Astrocyte (in vitro differentiated cells and primary cell): ENCODE data around the gene LRRFIP1. TPM values are rescaled to one million over a fixed set of nuclear protein-coding genes. Genes with fewer than 3 reads are reported as not detected.

ENCODE experiments used
- DNase-seq: peaks from one replicate; pipeline ENCODE4 v3.0.0-alpha.2; 2010; ENCODE audit warnings: low read depth
- FAIRE-seq: peaks from 2 replicates; lab custom pipeline; 2011; peaks lifted over from hg19 to GRCh38; lab: Jason Lieb, UNC
- H2AFZ ChIP-seq: 2 replicates; pipeline ENCODE4 v1.6.0; 2012; ENCODE audit warnings: low read depth, low read length, inconsistent platforms
- H3K27ac ChIP-seq: 2 replicates; pipeline ENCODE4 v1.5.1; 2011; ENCODE audit warnings: low read depth, low read length, inconsistent platforms
- H3K27me3 ChIP-seq: 2 replicates; pipeline ENCODE4 v1.6.0; 2011; ENCODE audit warnings: low read length, inconsistent platforms; ENCODE audit not compliant: insufficient read depth
- H3K36me3 ChIP-seq: 2 replicates; pipeline ENCODE4 v1.5.1; 2011; ENCODE audit warnings: low read length, inconsistent platforms; ENCODE audit not compliant: insufficient read depth
- H3K4me1 ChIP-seq: 2 replicates; pipeline ENCODE4 v1.5.1; 2011; ENCODE audit warnings: low read length, inconsistent platforms; ENCODE audit not compliant: insufficient read depth
- H3K4me2 ChIP-seq: 2 replicates; pipeline ENCODE4 v1.6.0; 2012; ENCODE audit warnings: low read length, inconsistent platforms
- H3K4me3 ChIP-seq: 2 replicates; pipeline ENCODE4 v1.5.1; 2011; ENCODE audit warnings: low read depth, mild to moderate bottlenecking, low read length, inconsistent platforms; ENCODE audit not compliant: insufficient read depth
- H3K79me2 ChIP-seq: 2 replicates; pipeline ENCODE4 v1.6.0; 2012; ENCODE audit warnings: mild to moderate bottlenecking, low read length, inconsistent platforms; ENCODE audit not compliant: insufficient read depth
- H3K9ac ChIP-seq: 2 replicates; pipeline ENCODE4 v1.6.0; 2012; ENCODE audit warnings: mild to moderate bottlenecking, low read length, inconsistent platforms
- H3K9me3 ChIP-seq: 2 replicates; pipeline ENCODE4 v1.5.1; 2012; ENCODE audit warnings: low read depth, mild to moderate bottlenecking, low read length, inconsistent platforms; ENCODE audit not compliant: insufficient read depth
- H4K20me1 ChIP-seq: 2 replicates; pipeline ENCODE4 v1.6.0; 2012; ENCODE audit warnings: low read length, inconsistent platforms; ENCODE audit not compliant: insufficient read depth
- H3K27ac Mint-ChIP-seq: one replicate; pipeline ENCODE4 v1.8.0; 2021; ENCODE audit warnings: mild to moderate bottlenecking, mixed read lengths; ENCODE audit not compliant: unreplicated experiment
- H3K27me3 Mint-ChIP-seq: one replicate; pipeline ENCODE4 v1.8.0; 2021; ENCODE audit warnings: low read depth, mixed read lengths; ENCODE audit not compliant: unreplicated experiment
- H3K36me3 Mint-ChIP-seq: one replicate; pipeline ENCODE4 v1.8.0; 2021; ENCODE audit warnings: low read depth, mixed read lengths; ENCODE audit not compliant: unreplicated experiment
- H3K4me1 Mint-ChIP-seq: one replicate; pipeline ENCODE4 v1.8.0; 2021; ENCODE audit warnings: low read depth, mixed read lengths; ENCODE audit not compliant: unreplicated experiment
- H3K4me3 Mint-ChIP-seq: one replicate; pipeline ENCODE4 v1.8.0; 2021; ENCODE audit warnings: mild to moderate bottlenecking, moderate library complexity, mixed read lengths; ENCODE audit not compliant: unreplicated experiment
- H3K9me3 Mint-ChIP-seq: one replicate; pipeline ENCODE4 v1.8.0; 2021; ENCODE audit warnings: mild to moderate bottlenecking, mixed read lengths; ENCODE audit not compliant: unreplicated experiment
- EZH2 ChIP-seq: IDR thresholded peaks from 2 replicates; pipeline ENCODE4 v1.6.1; 2012; ENCODE audit warnings: mild to moderate bottlenecking, low read length, inconsistent platforms; ENCODE audit not compliant: insufficient read depth
- total RNA-seq: library from RNA; stranded (reverse); gene quantifications from 2 replicates; pipeline ENCODE4 v1.2.1, GENCODE V29; 2021
- TF ChIP-seq, protein P1 (sequence below): IDR thresholded peaks from 2 replicates; pipeline ENCODE4 v1.5.1; 2011; ENCODE audit warnings: low read depth, mild to moderate bottlenecking, inconsistent platforms, low read length, moderate library complexity; ENCODE audit not compliant: insufficient read depth

LRRFIP1 gene
- total RNA-seq, 1 donor from 2014 or later = 83.3 TPM

DNA sequence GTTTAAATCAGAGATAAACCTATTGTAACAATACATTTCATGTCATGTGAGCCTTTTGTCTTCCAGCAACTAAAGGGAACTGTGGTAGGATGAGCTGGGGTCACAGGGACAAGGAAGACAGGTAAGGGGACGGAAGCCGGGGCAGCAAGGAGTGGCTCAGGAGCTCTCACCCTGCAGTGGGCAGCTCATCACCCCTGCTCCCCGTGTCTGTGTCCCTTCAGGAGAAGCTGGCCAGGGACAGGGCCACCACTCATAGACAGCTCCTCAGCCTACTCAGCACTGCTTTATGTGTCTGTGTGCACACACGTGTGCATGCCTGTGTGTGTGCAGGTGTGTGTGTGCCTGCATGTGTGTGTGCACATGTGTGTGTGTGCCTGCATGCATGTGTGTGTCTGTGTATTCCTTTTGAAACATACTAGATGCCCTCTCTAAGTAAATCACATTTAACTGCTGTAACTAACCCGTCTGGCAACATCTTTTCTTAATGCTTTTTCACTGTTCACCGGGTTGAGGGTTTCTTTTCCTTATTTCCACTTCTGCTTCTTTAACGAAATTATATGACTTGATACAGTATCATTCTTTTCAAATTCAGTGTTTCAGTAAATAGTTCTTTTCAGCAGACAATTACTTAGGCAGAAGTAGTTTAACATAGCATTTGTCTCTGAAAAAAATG, 44.2 kb downstream of the LRRFIP1 start:
- Mint-ChIP-seq H3K4me3 (no peak overlapping the region), H3K9me3 (no peaks in the 10 kb centered on the region), H3K27ac (no peak overlapping the region), H3K36me3 (peaks cover 2% of the 10 kb centered on the region), H3K27me3 (peaks cover 2% of the 10 kb centered on the region), H3K4me1 (peaks cover 36% of the 10 kb centered on the region)
- Histone ChIP-seq H3K27me3 (no peaks in the 10 kb centered on the region), H2AFZ (no peak overlapping the region), H3K4me3 (no peak overlapping the region), H3K79me2 (peaks cover 14% of the 10 kb centered on the region), H3K9me3 (no peaks in the 10 kb centered on the region), H3K4me2 (no peak overlapping the region), H4K20me1 (no peaks in the 10 kb centered on the region), H3K27ac (no peak overlapping the region), H3K4me1 (peaks cover 46% of the 10 kb centered on the region), H3K9ac (no peak overlapping the region), H3K36me3 (no peaks in the 10 kb centered on the region)
- TF ChIP-seq, protein P1, sequence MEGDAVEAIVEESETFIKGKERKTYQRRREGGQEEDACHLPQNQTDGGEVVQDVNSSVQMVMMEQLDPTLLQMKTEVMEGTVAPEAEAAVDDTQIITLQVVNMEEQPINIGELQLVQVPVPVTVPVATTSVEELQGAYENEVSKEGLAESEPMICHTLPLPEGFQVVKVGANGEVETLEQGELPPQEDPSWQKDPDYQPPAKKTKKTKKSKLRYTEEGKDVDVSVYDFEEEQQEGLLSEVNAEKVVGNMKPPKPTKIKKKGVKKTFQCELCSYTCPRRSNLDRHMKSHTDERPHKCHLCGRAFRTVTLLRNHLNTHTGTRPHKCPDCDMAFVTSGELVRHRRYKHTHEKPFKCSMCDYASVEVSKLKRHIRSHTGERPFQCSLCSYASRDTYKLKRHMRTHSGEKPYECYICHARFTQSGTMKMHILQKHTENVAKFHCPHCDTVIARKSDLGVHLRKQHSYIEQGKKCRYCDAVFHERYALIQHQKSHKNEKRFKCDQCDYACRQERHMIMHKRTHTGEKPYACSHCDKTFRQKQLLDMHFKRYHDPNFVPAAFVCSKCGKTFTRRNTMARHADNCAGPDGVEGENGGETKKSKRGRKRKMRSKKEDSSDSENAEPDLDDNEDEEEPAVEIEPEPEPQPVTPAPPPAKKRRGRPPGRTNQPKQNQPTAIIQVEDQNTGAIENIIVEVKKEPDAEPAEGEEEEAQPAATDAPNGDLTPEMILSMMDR = no peak
- TF ChIP-seq EZH2 = no peak
- no peak for FAIRE-seq
- no peak for DNase-seq

DNA sequence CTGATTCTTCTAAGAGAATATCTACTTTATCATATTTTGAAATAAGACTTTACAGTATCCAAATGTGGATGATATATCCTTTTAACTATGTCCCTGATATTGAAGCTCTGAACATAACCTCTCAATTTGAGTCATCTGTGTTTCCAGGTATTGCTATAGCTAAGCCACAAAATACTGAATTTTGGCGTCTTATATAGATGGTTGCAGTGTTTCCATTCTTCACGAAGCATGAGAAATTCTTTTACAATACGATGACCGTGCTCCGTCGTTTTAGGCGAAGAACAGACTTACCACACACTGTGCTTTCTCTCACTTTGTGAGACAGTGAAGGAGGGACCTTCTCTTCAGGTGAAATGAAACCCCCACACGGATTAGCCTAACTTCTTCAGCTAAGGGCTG, 45.3 kb downstream of the LRRFIP1 start:
- Mint-ChIP-seq H3K27me3 (peaks cover 2% of the 10 kb centered on the region), H3K9me3 (no peaks in the 10 kb centered on the region), H3K4me3 (no peak overlapping the region), H3K27ac (no peak overlapping the region), H3K36me3 (peaks cover 2% of the 10 kb centered on the region), H3K4me1 (peaks cover 36% of the 10 kb centered on the region)
- no peak overlapping the region for H3K4me3 ChIP-seq
- peaks cover 16% of the 10 kb centered on the region for H3K79me2 ChIP-seq
- peak overlapping the region; percentile 74 for H3K27ac ChIP-seq
- DNase-seq (no peak), FAIRE-seq (no peak)
- H4K20me1 ChIP-seq = no peaks in the 10 kb centered on the region
- peaks cover 51% of the 10 kb centered on the region for H3K4me1 ChIP-seq
- peak overlapping the region; percentile 80 for H3K9ac ChIP-seq
- no peaks in the 10 kb centered on the region for H3K36me3 ChIP-seq
- no peak for TF ChIP-seq EZH2
- TF ChIP-seq, protein P1 = no peak
- no peak overlapping the region for H2AFZ ChIP-seq
- no peaks in the 10 kb centered on the region for H3K27me3 ChIP-seq
- H3K9me3 ChIP-seq = no peaks in the 10 kb centered on the region
- peak overlapping the region; percentile 81 for H3K4me2 ChIP-seq
